Body of pancreas (tissue), 4 donors: ENCODE results near the gene SH2D4B.
A peak's percentile ranks its signal among the peaks of the same experiment; 100 is the strongest.

Experiments
- CTCF ChIP-seq, 7 experiments: fragments of 450-650 bp in 4 of 7; fragments of 200-600 bp in 3 of 7; sonication (generic) in 3 of 7; IDR thresholded peaks; one replicate each; pipeline ENCODE4 v1.5.1; 2016 to 2019; ENCODE audit warnings: antibody characterized with exemption in 7 of 7
- POLR2A ChIP-seq, 3 donors: fragments of 450-650 bp; IDR thresholded peaks; one replicate each; pipeline ENCODE4 v1.6.1; 2016; ENCODE audit warnings: antibody characterized with exemption in 3 of 3, mild to moderate bottlenecking in 2 of 3

- no peak for TF ChIP-seq CTCF (IDR thresholded peaks at IDR 0.05)
- peak in 1 of 3 donors; percentile 16 for TF ChIP-seq POLR2A (IDR thresholded peaks at IDR 0.05)
These were observed 39.4 kb upstream of the SH2D4B start for GRCh38 chr10:80498078-80498832.
